Esophagus muscularis mucosa (tissue), 4 donors: ENCODE results near the gene MAP3K20. TPM values are rescaled to one million over a fixed set of nuclear protein-coding genes. Genes with fewer than 3 reads are reported as not detected.
"Not testable (repeated sequence)": the region's sequence is repeated elsewhere in the genome, so short reads cannot be mapped to it uniquely, and the experiment has no call there.

ENCODE experiments used
- DNase-seq: peaks from one replicate; pipeline ENCODE4 v3.0.0-alpha.2; 2017; ENCODE audit errors: extremely low spot score
- H3K27ac ChIP-seq, 4 donors: fragments of 200-600 bp; sonication (generic); replicated peaks in 1 of 4; 1 replicate in 3 of 4; 2 replicates in 1 of 4; pipeline ENCODE4 v1.5.1; 2016 to 2019; ENCODE audit warnings: mild to moderate bottlenecking in 1 of 4
- H3K27me3 ChIP-seq, 4 donors: fragments of 200-600 bp; sonication (generic); one replicate each; pipeline versions ENCODE4 v1.5.1 to v1.6.0; 2016 to 2019
- H3K36me3 ChIP-seq, 4 donors: fragments of 200-600 bp; sonication (generic); one replicate each; pipeline ENCODE4 v1.5.1; 2016 to 2019
- H3K4me1 ChIP-seq, 4 donors: fragments of 200-600 bp; sonication (generic); one replicate each; pipeline ENCODE4 v1.5.1; 2016 to 2019
- H3K4me3 ChIP-seq, 4 donors: fragments of 200-600 bp; sonication (generic); 1 replicate in 2 of 4; 2 replicates in 2 of 4; pipeline ENCODE4 v1.5.1; 2016 to 2019; ENCODE audit warnings: mild to moderate bottlenecking in 4 of 4, moderate library complexity in 1 of 4
- H3K9me3 ChIP-seq, 4 donors: fragments of 200-600 bp; sonication (generic); 1 replicate in 3 of 4; 2 replicates in 1 of 4; pipeline ENCODE4 v1.5.1; 2016 to 2019
- EP300 ChIP-seq: sonication (generic); formaldehyde crosslinking; IDR thresholded peaks from one replicate; pipeline ENCODE4 v1.6.1; 2017; ENCODE audit warnings: antibody characterized with exemption
- POLR2A ChIP-seq: fragments of 450-650 bp; IDR thresholded peaks from one replicate; pipeline ENCODE4 v1.6.1; 2017; ENCODE audit warnings: antibody characterized with exemption, moderate library complexity, mild to moderate bottlenecking, low read depth
- POLR2AphosphoS5 ChIP-seq, 2 donors: sonication (generic); formaldehyde crosslinking; IDR thresholded peaks; one replicate each; pipeline ENCODE4 v1.6.1; 2017; ENCODE audit warnings: antibody characterized with exemption in 2 of 2
- WGBS: methylation state at CpG from one replicate; pipeline ENCODE4 v1.1.5; 2018; 5-methylcytosine and 5-hydroxymethylcytosine counted together
- intact Hi-C: fragments of 100-400 bp; cut with DNase I; formaldehyde crosslinking; loops from one replicate; pipeline ENCODE4 v1.15.1; 2023
- total RNA-seq, 4 donors: library from RNA; depleted of rRNA; stranded (reverse); fragments of >200 nt; gene quantifications; one replicate each; pipeline versions ENCODE4 v1.1.0 to v1.2.1, GENCODE V29; 2016
- TF ChIP-seq, protein P1 (sequence below), 3 experiments: fragments of 200-600 bp in 2 of 3; fragments of 450-650 bp in 1 of 3; sonication (generic) in 2 of 3; IDR thresholded peaks; one replicate each; pipeline ENCODE4 v1.5.1; 2017 to 2019; ENCODE audit warnings: antibody characterized with exemption in 3 of 3, mild to moderate bottlenecking in 2 of 3, moderate library complexity in 1 of 3

The MAP3K20 gene
- total RNA-seq, 4 donors from 2014 or later: 238 to 335 (median 267) TPM

DNA sequence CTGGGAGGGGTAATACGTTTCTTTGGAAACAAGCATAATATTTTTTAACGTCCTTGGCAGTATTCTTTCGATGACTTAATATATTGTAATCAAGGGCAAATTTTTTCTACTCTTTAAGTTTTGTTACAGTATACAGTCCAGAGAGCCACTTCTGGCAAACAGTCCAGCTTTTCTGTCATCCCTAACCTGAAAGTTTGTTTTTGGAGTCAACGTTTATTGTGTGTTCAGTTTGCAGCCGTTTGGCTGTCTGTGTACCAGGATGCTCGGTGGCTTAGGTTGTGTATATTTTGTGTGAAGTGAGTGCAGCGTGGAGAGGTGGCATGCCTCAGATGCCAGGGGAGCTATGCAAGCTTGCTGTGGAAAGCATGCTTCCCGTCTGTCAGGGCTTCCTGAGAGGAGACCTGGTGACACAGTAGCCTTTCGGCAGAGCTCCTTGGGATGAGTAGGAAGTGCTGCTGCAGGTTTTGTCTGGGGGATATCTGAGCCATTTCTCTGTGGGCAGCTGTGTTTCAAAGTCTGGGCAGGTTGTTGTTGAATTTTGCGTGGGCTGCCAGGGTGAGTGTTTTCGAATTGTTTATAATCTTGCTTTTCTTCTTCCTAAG lies 14.7 kb downstream of the MAP3K20 start:
- Histone ChIP-seq H3K36me3 (peaks cover 0 to 13% (median 7%) of the 10 kb centered on the region in 4 donors), H3K27me3 (no peaks in the 10 kb centered on the region), H3K4me1 (peaks cover 34 to 94% (median 89%) of the 10 kb centered on the region in 4 donors), H3K4me3 (peak overlapping the region; percentile 16 to 36 (median 31)), H3K27ac (peak overlapping the region; percentile 73 to 86 (median 79)), H3K9me3 (no peaks in the 10 kb centered on the region)
- no peak for DNase-seq
- TF ChIP-seq POLR2AphosphoS5 (IDR thresholded peaks at IDR 0.05): peak; percentile 61 to 65
- TF ChIP-seq, protein P1, sequence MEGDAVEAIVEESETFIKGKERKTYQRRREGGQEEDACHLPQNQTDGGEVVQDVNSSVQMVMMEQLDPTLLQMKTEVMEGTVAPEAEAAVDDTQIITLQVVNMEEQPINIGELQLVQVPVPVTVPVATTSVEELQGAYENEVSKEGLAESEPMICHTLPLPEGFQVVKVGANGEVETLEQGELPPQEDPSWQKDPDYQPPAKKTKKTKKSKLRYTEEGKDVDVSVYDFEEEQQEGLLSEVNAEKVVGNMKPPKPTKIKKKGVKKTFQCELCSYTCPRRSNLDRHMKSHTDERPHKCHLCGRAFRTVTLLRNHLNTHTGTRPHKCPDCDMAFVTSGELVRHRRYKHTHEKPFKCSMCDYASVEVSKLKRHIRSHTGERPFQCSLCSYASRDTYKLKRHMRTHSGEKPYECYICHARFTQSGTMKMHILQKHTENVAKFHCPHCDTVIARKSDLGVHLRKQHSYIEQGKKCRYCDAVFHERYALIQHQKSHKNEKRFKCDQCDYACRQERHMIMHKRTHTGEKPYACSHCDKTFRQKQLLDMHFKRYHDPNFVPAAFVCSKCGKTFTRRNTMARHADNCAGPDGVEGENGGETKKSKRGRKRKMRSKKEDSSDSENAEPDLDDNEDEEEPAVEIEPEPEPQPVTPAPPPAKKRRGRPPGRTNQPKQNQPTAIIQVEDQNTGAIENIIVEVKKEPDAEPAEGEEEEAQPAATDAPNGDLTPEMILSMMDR (IDR thresholded peaks at IDR 0.05): no peak
- TF ChIP-seq POLR2A: no peak
- TF ChIP-seq EP300: no peak
- intact Hi-C loops: no loop called here
- 30% methylated on average over 11 of the region's 11 CpGs for WGBS

DNA sequence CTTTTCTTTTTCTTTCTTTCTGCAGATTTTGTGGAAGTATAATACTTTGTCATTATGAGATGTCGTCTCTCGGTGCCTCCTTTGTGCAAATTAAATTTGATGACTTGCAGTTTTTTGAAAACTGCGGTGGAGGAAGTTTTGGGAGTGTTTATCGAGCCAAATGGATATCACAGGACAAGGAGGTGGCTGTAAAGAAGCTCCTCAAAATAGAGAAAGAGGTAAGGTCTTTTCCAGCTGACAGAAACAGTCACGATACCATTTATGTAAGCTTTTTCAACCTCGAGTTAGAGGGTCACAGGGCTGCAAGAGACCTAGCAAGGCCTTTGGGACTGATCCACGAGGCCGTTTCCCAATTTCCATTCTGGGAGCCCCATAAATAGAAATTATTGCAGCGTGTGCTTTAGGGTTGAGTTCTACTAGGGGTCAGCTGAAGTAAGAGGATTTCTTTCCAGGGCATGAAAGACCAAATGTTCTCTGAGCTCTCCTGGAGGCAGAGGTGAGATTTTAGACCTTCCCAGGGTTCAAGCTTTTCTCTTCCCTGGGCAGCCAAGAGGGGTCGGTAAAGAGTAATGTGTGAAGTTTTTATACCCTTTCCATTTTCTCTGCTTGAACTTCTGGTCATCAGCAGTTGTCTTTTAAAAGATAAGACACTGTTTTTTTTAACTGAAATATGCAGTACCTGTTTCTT lies 15.5 kb downstream of the MAP3K20 start:
- H3K27me3 ChIP-seq: no peaks in the 10 kb centered on the region
- DNase-seq: no peak
- 40% methylated on average over 10 of the region's 10 CpGs for WGBS
- H3K27ac ChIP-seq: peak overlapping the region; percentile 73 to 86 (median 79)
- peaks cover 0 to 13% (median 7%) of the 10 kb centered on the region in 4 donors for H3K36me3 ChIP-seq
- peaks cover 34 to 94% (median 90%) of the 10 kb centered on the region in 4 donors for H3K4me1 ChIP-seq
- H3K4me3 ChIP-seq: peak overlapping the region; percentile 16 to 36 (median 31)
- intact Hi-C loops: no loop called here
- TF ChIP-seq, protein P1 (IDR thresholded peaks at IDR 0.05): peak; percentile 37 to 47 (median 39)
- no peak for TF ChIP-seq EP300
- TF ChIP-seq POLR2AphosphoS5 (IDR thresholded peaks at IDR 0.05): peak; percentile 24 to 55
- no peaks in the 10 kb centered on the region for H3K9me3 ChIP-seq

DNA sequence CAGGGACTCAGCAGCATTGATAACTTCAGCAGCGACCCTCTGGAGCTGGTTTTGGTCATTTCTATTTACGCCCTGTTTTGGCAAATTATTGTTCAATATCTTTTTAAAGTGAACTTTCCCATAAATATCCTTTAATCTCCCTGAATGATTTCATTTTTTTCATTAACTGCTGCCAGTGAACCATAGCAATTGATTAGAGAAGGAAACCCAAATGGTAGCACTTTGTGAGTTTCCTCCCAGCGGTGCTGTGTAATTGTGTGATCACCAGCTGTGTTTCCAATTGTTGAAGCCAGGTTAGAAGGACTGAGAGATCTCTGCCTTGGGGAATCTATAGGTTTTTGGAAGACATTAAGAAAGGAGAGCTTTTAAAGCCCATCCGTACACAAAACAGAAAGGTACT lies 16.3 kb downstream of the MAP3K20 start:
- Histone ChIP-seq H3K4me3 (peak overlapping the region in 3 of 4 donors; percentile 7 to 34 (median 28)), H3K36me3 (peaks cover 0 to 18% (median 10%) of the 10 kb centered on the region in 4 donors), H3K9me3 (no peaks in the 10 kb centered on the region), H3K4me1 (peaks cover 26 to 91% (median 88%) of the 10 kb centered on the region in 4 donors), H3K27me3 (no peaks in the 10 kb centered on the region), H3K27ac (peak overlapping the region; percentile 73 to 86 (median 79))
- intact Hi-C loops: no loop called here
- no peak for TF ChIP-seq POLR2AphosphoS5 (IDR thresholded peaks at IDR 0.05)
- no peak for TF ChIP-seq EP300
- no peak for TF ChIP-seq POLR2A
- TF ChIP-seq, protein P1 (IDR thresholded peaks at IDR 0.05): no peak
- DNase-seq: no peak
- 77% methylated on average over 4 of the region's 4 CpGs for WGBS

DNA sequence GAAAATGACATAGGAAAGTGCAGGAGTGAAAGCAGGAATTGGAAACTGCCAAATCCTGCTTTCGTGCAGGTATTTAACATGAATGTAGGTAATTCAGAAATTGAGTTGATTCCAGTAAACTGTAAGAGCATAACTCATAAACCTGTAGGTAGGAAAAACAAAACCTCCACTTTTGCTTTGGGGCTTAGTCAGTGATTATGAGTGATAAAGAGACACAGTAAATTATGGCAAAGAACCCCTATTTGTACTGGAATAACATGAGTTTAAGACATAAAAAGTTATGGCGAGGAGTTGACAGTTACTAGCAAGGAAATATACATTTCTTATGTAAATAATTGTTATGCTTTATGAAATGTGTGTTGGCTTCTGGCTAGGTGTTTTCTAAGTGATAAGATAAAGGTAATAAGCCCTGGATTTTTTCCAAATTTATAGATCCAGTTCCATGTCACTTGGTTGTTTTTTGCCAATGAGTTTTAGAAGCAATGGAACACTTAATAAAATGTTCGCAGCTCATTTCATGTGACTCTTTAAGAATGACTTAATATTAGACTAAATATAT lies 17.3 kb downstream of the MAP3K20 start:
- H3K27ac ChIP-seq: peak overlapping the region; percentile 73 to 86 (median 79)
- DNase-seq: no peak
- H3K4me1 ChIP-seq: peaks cover 23 to 82% (median 78%) of the 10 kb centered on the region in 4 donors
- H3K27me3 ChIP-seq: no peaks in the 10 kb centered on the region
- intact Hi-C loops: no loop called here
- no peaks in the 10 kb centered on the region for H3K9me3 ChIP-seq
- peak overlapping the region in 1 of 4 donors; percentile 6 for H3K4me3 ChIP-seq
- TF ChIP-seq POLR2AphosphoS5 (IDR thresholded peaks at IDR 0.05) (no peak), EP300 (no peak)
- 72% methylated on average over 3 of the region's 3 CpGs for WGBS
- H3K36me3 ChIP-seq: peaks cover 0 to 21% (median 11%) of the 10 kb centered on the region in 4 donors

DNA sequence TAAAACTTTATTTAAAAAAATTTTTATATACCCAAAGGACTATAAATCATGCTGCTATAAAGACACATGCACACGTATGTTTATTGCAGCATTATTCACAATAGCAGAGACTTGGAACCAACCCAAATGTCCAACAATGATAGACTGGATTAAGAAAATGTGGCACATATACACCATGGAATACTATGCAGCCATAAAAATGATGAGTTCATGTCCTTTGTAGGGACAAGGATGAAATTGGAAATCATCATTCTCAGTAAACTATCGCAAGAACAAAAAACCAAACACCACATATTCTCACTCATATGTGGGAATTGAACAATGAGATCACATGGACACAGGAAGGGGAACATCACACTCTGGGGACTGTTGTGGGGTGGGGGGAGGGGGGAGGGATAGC lies 18.0 kb downstream of the MAP3K20 start:
- DNase-seq, intact Hi-C loops, H3K27me3 ChIP-seq, H3K4me3 ChIP-seq, H3K9me3 ChIP-seq: not testable (repeated sequence)
- Histone ChIP-seq H3K27ac (peak overlapping the region; percentile 73 to 86 (median 79)), H3K36me3 (peaks cover 0 to 21% (median 11%) of the 10 kb centered on the region in 4 donors), H3K4me1 (peaks cover 23 to 75% (median 72%) of the 10 kb centered on the region in 4 donors)
- WGBS: 60% methylated on average over 2 of the region's 2 CpGs
